ENCODE results near the gene AHCYL1. TPM values are rescaled to one million over a fixed set of nuclear protein-coding genes. Genes with fewer than 3 reads are reported as not detected.

The AHCYL1 gene
- total RNA-seq, 1 experiment from 2014 or later, result 89.0 TPM

DNA sequence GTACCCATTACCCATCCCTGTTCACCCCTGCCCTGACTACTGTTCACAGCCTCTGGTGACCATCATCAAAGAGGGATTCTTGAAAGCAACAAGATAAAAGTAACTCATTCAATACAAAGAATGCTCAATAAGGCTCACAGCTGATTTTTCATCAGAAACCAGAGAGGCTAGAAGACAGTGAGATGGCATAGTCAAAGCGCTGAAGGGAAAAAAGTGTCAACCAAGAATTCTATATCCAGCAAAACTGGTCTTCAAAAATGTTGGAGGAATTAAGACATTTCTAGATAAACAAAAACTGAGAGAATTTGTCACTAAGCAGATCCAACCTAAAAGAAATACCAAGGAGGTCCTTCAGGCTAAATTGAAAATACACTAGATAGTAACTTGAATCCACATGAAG is 46.8 kb upstream of the AHCYL1 start:
- no peaks in the 10 kb centered on the region for H3K23me2 ChIP-seq (ENCODE audit: insufficient read length, low read depth, low read length, poor library complexity, severe bottlenecking)
- H3K4me1 ChIP-seq (ENCODE audit: insufficient read depth, low read length), result no peaks in the 10 kb centered on the region
- no peak overlapping the region for H3K56ac ChIP-seq (ENCODE audit: insufficient read length, low read depth, low read length)
- no peak overlapping the region for H3K4me3 Mint-ChIP-seq
- no peak overlapping the region for H2BK20ac ChIP-seq (ENCODE audit: low read depth, low read length, poor library complexity, severe bottlenecking)
- no peaks in the 10 kb centered on the region for H4K20me1 ChIP-seq (ENCODE audit: control insufficient read depth, insufficient read depth, insufficient read length)
- H3K79me2 ChIP-seq (ENCODE audit: insufficient read depth, low read length), result no peaks in the 10 kb centered on the region
- no peak for DNase-seq
- H3K27ac ChIP-seq (ENCODE audit: insufficient read length, low read depth, low read length), result no peak overlapping the region
- peaks cover 1 to 22% (median 5%) of the 10 kb centered on the region in 3 experiments; a peak in 5 of 7 replicates for H3K36me3 Mint-ChIP-seq (ENCODE audit: insufficient read depth in 1 of 3, low read depth in 3 of 3)
- H2BK12ac ChIP-seq (ENCODE audit: insufficient read length, low read depth, low read length), result no peak overlapping the region
- no peak overlapping the region for H3K14ac ChIP-seq (ENCODE audit: insufficient read depth, low read length)
- H2BK5ac ChIP-seq (ENCODE audit: insufficient read length, low read length), result no peak overlapping the region
- TF ChIP-seq, protein P1, sequence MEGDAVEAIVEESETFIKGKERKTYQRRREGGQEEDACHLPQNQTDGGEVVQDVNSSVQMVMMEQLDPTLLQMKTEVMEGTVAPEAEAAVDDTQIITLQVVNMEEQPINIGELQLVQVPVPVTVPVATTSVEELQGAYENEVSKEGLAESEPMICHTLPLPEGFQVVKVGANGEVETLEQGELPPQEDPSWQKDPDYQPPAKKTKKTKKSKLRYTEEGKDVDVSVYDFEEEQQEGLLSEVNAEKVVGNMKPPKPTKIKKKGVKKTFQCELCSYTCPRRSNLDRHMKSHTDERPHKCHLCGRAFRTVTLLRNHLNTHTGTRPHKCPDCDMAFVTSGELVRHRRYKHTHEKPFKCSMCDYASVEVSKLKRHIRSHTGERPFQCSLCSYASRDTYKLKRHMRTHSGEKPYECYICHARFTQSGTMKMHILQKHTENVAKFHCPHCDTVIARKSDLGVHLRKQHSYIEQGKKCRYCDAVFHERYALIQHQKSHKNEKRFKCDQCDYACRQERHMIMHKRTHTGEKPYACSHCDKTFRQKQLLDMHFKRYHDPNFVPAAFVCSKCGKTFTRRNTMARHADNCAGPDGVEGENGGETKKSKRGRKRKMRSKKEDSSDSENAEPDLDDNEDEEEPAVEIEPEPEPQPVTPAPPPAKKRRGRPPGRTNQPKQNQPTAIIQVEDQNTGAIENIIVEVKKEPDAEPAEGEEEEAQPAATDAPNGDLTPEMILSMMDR (conservative IDR thresholded peaks at IDR 0.05), result no peak
- WGBS (ENCODE audit: extremely low coverage, insufficient read length, low lambda C conversion rate), result no CpG with 5 or more reads among the region's 1 CpG
- no peak overlapping the region for H4K8ac ChIP-seq (replicated peaks; ENCODE audit: insufficient read length, low read depth, low read length)
- H3K9me3 ChIP-seq (ENCODE audit: control insufficient read depth, low read depth, low read length), result no peaks in the 10 kb centered on the region
- no peaks in the 10 kb centered on the region for H3K79me1 ChIP-seq (ENCODE audit: insufficient read depth, low read depth, low read length, poor library complexity, severe bottlenecking)
- peaks cover 28 to 33% of the 10 kb centered on the region in 2 experiments for H3K9me3 Mint-ChIP-seq
- no peaks in the 10 kb centered on the region for H3K27me3 ChIP-seq (ENCODE audit: insufficient read depth, low read length)
- H3K4ac ChIP-seq (ENCODE audit: low read depth, low read length), result no peak overlapping the region
- H4K91ac ChIP-seq (ENCODE audit: insufficient read length, low read depth, low read length), result no peak overlapping the region
- H4K5ac ChIP-seq (ENCODE audit: insufficient read length, low read depth, low read length), result no peak overlapping the region
- H3K4me2 ChIP-seq (ENCODE audit: insufficient read depth, insufficient read length, low read length), result no peak overlapping the region
- H2AFZ ChIP-seq (ENCODE audit: low read length), result no peak overlapping the region
- no peak overlapping the region for H3K23ac ChIP-seq (ENCODE audit: insufficient read length, low read depth, low read length)
- H2BK120ac ChIP-seq (ENCODE audit: low read depth, low read length, poor library complexity, severe bottlenecking), result no peak overlapping the region
- H3K27ac Mint-ChIP-seq, result no peak overlapping the region
- no peak overlapping the region for H3K18ac ChIP-seq (ENCODE audit: insufficient read length, low read depth, low read length)
- no peak overlapping the region for H3K9ac ChIP-seq (ENCODE audit: extremely low read depth, insufficient read length, low read length)
- H2BK15ac ChIP-seq (ENCODE audit: low read depth, low read length), result no peak overlapping the region
- H2AK5ac ChIP-seq (ENCODE audit: insufficient read length, low read length), result no peak overlapping the region
- H3T11ph ChIP-seq (ENCODE audit: low read length), result no peak overlapping the region
- H3K27me3 Mint-ChIP-seq (ENCODE audit: low read depth), result peaks cover 6% of the 10 kb centered on the region
- H3K4me1 Mint-ChIP-seq, result no peaks in the 10 kb centered on the region

Data from H9 (cell line).